H1 (cell line): ENCODE measurements around the gene ZNF180. TPM values are rescaled to one million over a fixed set of nuclear protein-coding genes. Genes with fewer than 3 reads are reported as not detected.

Source experiments
- GTF2F1 ChIP-seq: IDR thresholded peaks from 2 replicates; pipeline ENCODE4 v1.6.1; 2012; ENCODE audit warnings: low read depth, low read length, improper control_type of control experiment, borderline replicate concordance
- polyA plus RNA-seq, 7 experiments: library from polyadenylated mRNA; depleted of rRNA in 3 of 7; stranded (reverse) in 5 of 7; unstranded in 2 of 7; fragments of >200 nt in 5 of 7; fragments of 200-250 nt in 2 of 7; gene quantifications; 1 replicate in 5 of 7; 2 replicates in 1 of 7; 4 replicates in 1 of 7; pipeline versions ENCODE4 v1.2.1 to v1.2.3, GENCODE V29; 2011 to 2013; ENCODE audit warnings: missing spikeins in 2 of 7, mixed read lengths in 2 of 7
- total RNA-seq: library from RNA; stranded (reverse); fragmentation: NEBNext Ultra II Directional; extraction: Animal tissue kit (Norgen Biotek cat#: 25700); gene quantifications from 2 replicates; pipeline ENCODE4 v1.2.1, GENCODE V29; 2021

The ZNF180 gene
- total and polyA plus RNA-seq, 2 of the 8 experiments (the other 6 are each of a cell fraction or from before 2014, with no cell fraction given): 1.3 to 8.5 TPM

DNA sequence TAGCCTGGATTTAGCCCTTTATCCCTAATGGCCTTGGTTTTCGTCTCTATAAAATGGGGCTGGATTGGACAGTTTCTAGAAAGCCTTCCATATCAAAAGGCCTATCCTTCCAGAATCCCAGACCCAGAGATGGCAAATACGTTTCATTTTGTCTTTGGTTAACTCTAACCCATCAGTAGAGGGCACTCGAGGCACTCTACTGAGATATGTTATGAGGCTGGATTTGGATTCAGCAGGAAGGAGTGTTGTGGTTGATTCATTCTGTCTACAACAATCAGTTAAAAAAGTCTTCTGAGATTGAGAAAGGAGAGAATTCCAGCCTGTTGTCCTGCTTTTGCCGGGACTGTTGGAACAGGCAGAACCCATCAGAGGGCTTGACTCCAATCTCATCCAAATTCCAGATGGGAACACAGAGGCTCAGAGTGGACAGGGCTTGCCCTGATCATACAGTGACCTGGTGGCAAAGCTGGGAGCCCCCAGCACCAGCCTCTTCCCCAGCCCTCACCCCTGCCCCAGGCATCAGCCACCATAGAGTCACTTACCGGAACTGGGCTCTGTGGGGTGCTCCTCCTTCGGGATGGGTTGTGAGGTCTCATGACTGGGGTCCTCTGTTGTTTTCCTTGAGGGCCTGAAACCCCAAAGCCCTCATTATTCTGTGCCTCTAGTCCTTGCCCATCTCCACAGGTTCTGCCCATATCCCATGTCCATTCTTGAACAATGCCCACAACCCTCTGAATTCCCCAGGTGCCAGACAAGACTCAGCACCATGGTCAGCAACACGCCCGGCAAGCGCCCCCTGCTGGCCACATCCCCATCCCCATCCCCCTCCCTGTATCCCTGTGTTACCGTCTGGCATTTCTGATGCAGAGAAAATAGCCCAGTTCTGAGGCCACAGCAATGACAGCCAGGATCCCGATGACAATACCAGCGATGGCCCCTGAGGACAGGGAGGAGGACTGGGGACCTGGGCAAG, 12.3 kb upstream of the ZNF180 start (continued):
- TF ChIP-seq GTF2F1: no peak
